Measurements from ENCODE around the gene KNSTRN. TPM values are rescaled to one million over a fixed set of nuclear protein-coding genes. Genes with fewer than 3 reads are reported as not detected.
A peak's percentile ranks its signal among the peaks of the same experiment; 100 is the strongest.

The KNSTRN gene
- total RNA-seq, 1 donor from 2014 or later = 26.0 TPM

DNA sequence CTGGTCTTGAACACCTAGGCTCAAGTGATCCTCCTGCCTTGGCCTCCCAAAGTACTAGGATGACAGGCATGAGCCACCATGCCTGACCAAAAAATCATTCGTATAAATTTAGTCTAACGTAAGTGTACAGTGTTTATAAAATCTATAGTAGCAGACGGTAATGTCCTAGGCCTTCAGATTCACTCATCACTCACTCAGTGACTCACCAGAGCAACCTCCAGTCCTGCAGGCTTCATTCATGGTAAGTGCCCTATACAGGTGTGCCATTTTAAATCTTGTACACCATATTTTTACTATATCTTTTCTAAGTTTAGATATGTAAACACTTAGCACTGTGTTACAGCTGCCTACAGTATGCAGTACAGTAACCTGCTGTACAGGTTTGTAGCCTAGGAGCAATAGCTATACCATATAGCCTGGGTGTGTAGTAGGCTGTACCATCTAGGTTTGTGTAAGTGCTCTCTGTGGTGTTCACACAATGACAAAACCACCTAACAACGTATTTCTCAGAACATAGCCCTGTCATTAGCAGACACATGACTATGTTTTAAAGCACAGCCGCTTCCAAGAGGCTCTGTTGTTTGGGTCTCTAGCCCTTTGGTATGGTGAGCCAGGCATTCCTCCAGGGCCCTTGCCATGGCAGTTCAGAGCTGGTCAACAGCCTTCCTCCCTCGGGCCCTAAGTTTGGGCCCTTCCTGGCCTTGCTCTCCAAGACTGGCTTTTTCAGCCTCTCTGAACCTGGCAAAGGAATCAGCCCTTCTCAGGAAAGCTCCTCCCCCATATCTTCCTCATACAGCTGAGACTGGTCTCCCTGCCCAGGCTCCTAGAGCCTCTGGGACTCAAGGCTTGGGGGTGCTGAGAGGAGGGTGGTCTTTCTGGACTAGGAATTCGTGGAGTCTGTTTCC, 39.9 kb upstream of the KNSTRN start:
- Mint-ChIP-seq H3K4me1 (ENCODE audit: unreplicated experiment) (peaks cover 9% of the 10 kb centered on the region), H3K4me3 (ENCODE audit: unreplicated experiment) (no peak overlapping the region), H3K9me3 (ENCODE audit: unreplicated experiment) (no peaks in the 10 kb centered on the region), H3K27me3 (ENCODE audit: unreplicated experiment) (peaks cover 3% of the 10 kb centered on the region), H3K27ac (ENCODE audit: unreplicated experiment) (no peak overlapping the region), H3K36me3 (ENCODE audit: low read depth, unreplicated experiment) (no peaks in the 10 kb centered on the region)
- DNase-seq (ENCODE audit: low spot score) = no peak
- TF ChIP-seq CTCF (IDR thresholded peaks at IDR 0.05; ENCODE audit: unreplicated experiment) = no peak

DNA sequence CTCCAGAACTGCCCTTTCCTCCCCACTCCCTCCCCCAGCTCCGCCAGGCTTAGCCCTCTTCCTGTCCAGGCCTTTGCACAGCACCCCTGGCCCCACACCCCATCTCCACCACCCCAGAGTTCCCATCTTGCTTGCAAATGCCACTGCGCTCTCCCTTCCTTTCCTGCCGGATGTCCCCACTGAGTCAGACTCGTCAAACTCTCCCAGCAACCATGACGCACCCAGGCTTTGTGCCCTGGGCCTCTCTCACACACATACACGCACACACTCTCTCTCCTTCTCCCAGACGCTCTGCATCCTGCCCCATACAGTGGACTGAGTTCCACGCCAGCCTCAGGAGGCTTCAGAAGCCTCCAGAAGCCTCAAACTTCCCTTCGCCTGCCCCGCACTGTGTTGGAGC, 39.0 kb upstream of the KNSTRN start:
- no peak for DNase-seq (ENCODE audit: low spot score)
- Mint-ChIP-seq H3K9me3 (ENCODE audit: unreplicated experiment) (no peaks in the 10 kb centered on the region), H3K27me3 (ENCODE audit: unreplicated experiment) (peaks cover 3% of the 10 kb centered on the region), H3K27ac (ENCODE audit: unreplicated experiment) (no peak overlapping the region), H3K4me3 (ENCODE audit: unreplicated experiment) (no peak overlapping the region), H3K4me1 (ENCODE audit: unreplicated experiment) (peaks cover 7% of the 10 kb centered on the region), H3K36me3 (ENCODE audit: low read depth, unreplicated experiment) (no peaks in the 10 kb centered on the region)
- TF ChIP-seq CTCF (IDR thresholded peaks at IDR 0.05; ENCODE audit: unreplicated experiment) = no peak

GRCh38 chr15:40344217-40344616, 38.3 kb upstream of the KNSTRN start:
- H3K27me3 Mint-ChIP-seq (ENCODE audit: unreplicated experiment) = peaks cover 3% of the 10 kb centered on the region
- DNase-seq (ENCODE audit: low spot score) = no peak
- H3K4me3 Mint-ChIP-seq (ENCODE audit: unreplicated experiment) = no peak overlapping the region
- no peaks in the 10 kb centered on the region for H3K9me3 Mint-ChIP-seq (ENCODE audit: unreplicated experiment)
- H3K36me3 Mint-ChIP-seq (ENCODE audit: low read depth, unreplicated experiment) = no peaks in the 10 kb centered on the region
- no peak overlapping the region for H3K27ac Mint-ChIP-seq (ENCODE audit: unreplicated experiment)
- no peak for TF ChIP-seq CTCF (IDR thresholded peaks at IDR 0.05; ENCODE audit: unreplicated experiment)
- H3K4me1 Mint-ChIP-seq (ENCODE audit: unreplicated experiment) = peaks cover 8% of the 10 kb centered on the region

GRCh38 chr15:40344631-40345120, 37.8 kb upstream of the KNSTRN start:
- peaks cover 3% of the 10 kb centered on the region for H3K27me3 Mint-ChIP-seq (ENCODE audit: unreplicated experiment)
- no peaks in the 10 kb centered on the region for H3K9me3 Mint-ChIP-seq (ENCODE audit: unreplicated experiment)
- peak; percentile 46 for TF ChIP-seq CTCF (IDR thresholded peaks at IDR 0.05; ENCODE audit: unreplicated experiment)
- no peak overlapping the region for H3K27ac Mint-ChIP-seq (ENCODE audit: unreplicated experiment)
- peak; percentile 70 for DNase-seq (ENCODE audit: low spot score)
- H3K4me3 Mint-ChIP-seq (ENCODE audit: unreplicated experiment) = no peak overlapping the region
- peaks cover 10% of the 10 kb centered on the region for H3K4me1 Mint-ChIP-seq (ENCODE audit: unreplicated experiment)
- H3K36me3 Mint-ChIP-seq (ENCODE audit: low read depth, unreplicated experiment) = no peaks in the 10 kb centered on the region

DNA sequence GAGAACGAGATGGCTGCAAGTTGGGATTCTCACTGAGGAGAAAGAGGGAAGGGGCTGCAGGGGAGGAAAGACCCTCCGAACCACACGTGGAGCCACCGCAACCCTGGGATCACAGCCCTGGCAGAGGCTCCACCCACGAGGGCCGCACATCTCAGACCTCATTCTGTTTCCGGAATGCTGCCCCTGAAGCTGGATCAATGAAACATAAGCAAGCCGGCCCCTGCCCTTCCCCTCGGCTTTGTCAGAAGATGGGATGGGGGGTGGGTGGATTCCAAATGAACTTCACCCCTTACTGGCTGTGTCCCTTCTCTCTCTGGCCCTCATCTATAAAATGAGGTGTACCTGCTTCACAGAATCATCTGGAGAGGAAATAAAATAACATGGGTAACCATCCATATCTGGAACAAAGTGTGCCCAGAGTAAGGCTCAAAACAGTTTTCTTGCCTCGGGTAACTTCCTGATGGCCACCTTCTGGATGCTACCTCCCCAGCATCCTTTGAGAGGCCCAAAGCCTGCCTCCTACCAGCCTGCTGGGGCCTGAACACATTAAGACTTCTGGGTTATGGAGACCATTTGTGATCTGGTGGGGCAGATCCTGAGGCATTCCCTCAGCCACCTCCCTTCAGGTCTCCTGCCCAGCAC, 37.2 kb upstream of the KNSTRN start:
- Mint-ChIP-seq H3K27ac (ENCODE audit: unreplicated experiment) (no peak overlapping the region), H3K27me3 (ENCODE audit: unreplicated experiment) (peaks cover 3% of the 10 kb centered on the region), H3K4me1 (ENCODE audit: unreplicated experiment) (peaks cover 10% of the 10 kb centered on the region), H3K9me3 (ENCODE audit: unreplicated experiment) (no peaks in the 10 kb centered on the region), H3K4me3 (ENCODE audit: unreplicated experiment) (no peak overlapping the region), H3K36me3 (ENCODE audit: low read depth, unreplicated experiment) (no peaks in the 10 kb centered on the region)
- TF ChIP-seq CTCF (IDR thresholded peaks at IDR 0.05; ENCODE audit: unreplicated experiment) = no peak
- DNase-seq (ENCODE audit: low spot score) = no peak
